Ishikawa (cell line): ENCODE data around the gene OR1D2.
A peak's percentile ranks its signal among the peaks of the same experiment; 100 is the strongest.

Experiments used
- CEBPB ChIP-seq: IDR thresholded peaks from 2 replicates; pipeline ENCODE4 v1.6.1; 2012
- CREB1 ChIP-seq: IDR thresholded peaks from 2 replicates; pipeline ENCODE4 v1.6.1; 2012; ENCODE audit warnings: low read depth
- EGR1 ChIP-seq: IDR thresholded peaks from 2 replicates; pipeline ENCODE4 v1.6.1; 2012
- EP300 ChIP-seq: IDR thresholded peaks from 2 replicates; pipeline ENCODE4 v1.6.1; 2012; ENCODE audit warnings: borderline replicate concordance
- NFIC ChIP-seq: IDR thresholded peaks from 2 replicates; pipeline ENCODE4 v1.6.1; 2012
- RAD21 ChIP-seq: IDR thresholded peaks from 2 replicates; pipeline ENCODE4 v1.6.1; 2012; ENCODE audit warnings: low read depth
- TAF1 ChIP-seq: IDR thresholded peaks from 2 replicates; pipeline ENCODE4 v1.6.1; 2012; ENCODE audit warnings: low read depth, mild to moderate bottlenecking
- TF ChIP-seq, protein P1 (sequence below): IDR thresholded peaks from 2 replicates; pipeline ENCODE4 v1.6.1; 2012; ENCODE audit warnings: low read depth, mild to moderate bottlenecking
- TF ChIP-seq, protein P2 (sequence below): IDR thresholded peaks from 2 replicates; pipeline ENCODE4 v1.6.1; 2012

DNA sequence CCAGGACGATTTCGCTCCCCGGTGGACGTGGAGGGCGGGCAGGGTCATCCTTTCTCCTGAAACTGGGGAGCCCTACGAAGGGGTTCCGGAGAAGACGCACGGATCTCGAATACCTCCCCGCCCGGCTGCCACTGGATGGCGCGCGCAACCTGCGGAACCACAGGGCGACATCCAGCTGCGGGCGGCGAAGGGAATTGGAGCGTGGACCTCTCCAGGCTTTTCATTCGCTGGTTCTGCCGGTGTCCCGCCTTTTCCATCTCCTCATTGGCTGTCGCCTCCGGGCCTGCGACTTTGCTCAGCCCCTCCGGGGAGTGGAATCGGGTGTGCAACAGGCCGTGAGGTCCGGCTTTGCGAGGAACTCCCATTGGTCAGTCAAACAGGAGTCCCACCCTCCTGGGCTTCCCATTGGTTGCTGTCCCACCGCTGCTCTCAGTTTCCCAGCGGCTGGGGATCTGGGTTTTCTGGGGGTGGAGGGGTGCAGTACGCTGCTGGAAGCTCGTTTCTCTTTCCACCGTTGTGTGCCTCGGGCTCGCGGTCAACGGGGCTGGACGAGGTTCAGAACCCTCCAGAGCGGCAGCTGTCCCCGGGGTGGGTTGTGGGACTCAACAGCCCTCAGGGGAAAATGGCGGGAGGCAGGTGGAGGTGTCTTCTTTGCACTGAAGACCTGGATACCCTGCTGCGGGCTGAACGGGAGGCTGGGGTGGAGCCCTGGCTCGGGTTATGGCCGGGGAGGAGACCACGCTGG lies 55.3 kb downstream of the OR1D2 start:
- no peak for TF ChIP-seq CEBPB
- TF ChIP-seq, protein P1, sequence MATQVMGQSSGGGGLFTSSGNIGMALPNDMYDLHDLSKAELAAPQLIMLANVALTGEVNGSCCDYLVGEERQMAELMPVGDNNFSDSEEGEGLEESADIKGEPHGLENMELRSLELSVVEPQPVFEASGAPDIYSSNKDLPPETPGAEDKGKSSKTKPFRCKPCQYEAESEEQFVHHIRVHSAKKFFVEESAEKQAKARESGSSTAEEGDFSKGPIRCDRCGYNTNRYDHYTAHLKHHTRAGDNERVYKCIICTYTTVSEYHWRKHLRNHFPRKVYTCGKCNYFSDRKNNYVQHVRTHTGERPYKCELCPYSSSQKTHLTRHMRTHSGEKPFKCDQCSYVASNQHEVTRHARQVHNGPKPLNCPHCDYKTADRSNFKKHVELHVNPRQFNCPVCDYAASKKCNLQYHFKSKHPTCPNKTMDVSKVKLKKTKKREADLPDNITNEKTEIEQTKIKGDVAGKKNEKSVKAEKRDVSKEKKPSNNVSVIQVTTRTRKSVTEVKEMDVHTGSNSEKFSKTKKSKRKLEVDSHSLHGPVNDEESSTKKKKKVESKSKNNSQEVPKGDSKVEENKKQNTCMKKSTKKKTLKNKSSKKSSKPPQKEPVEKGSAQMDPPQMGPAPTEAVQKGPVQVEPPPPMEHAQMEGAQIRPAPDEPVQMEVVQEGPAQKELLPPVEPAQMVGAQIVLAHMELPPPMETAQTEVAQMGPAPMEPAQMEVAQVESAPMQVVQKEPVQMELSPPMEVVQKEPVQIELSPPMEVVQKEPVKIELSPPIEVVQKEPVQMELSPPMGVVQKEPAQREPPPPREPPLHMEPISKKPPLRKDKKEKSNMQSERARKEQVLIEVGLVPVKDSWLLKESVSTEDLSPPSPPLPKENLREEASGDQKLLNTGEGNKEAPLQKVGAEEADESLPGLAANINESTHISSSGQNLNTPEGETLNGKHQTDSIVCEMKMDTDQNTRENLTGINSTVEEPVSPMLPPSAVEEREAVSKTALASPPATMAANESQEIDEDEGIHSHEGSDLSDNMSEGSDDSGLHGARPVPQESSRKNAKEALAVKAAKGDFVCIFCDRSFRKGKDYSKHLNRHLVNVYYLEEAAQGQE, result no peak
- TF ChIP-seq, protein P2, sequence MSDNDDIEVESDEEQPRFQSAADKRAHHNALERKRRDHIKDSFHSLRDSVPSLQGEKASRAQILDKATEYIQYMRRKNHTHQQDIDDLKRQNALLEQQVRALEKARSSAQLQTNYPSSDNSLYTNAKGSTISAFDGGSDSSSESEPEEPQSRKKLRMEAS, result peak; percentile 70
- TF ChIP-seq CREB1, result no peak; the same call in 1 of the 2 replicates
- no peak for TF ChIP-seq EP300
- TF ChIP-seq RAD21, result peak; percentile 94
- TF ChIP-seq TAF1, result 0 out of 2 replicates have a peak, but pooled peaks have one; percentile 22
- TF ChIP-seq NFIC, result no peak
- no peak for TF ChIP-seq EGR1
